ENCODE results near the gene HMMR.

Gene HMMR

GRCh38 chr5:163444526-163444925, 15.9 kb upstream of the HMMR start:
- peaks cover 23% of the 10 kb centered on the region for H3K79me2 ChIP-seq (ENCODE audit: low read length)
- no peaks in the 10 kb centered on the region for H3K27me3 ChIP-seq (ENCODE audit: low read depth, low read length)
- peaks cover 14% of the 10 kb centered on the region; the same call in 1 of the 2 replicates for H4K20me1 ChIP-seq (ENCODE audit: insufficient read depth, low read length)
- no peak for TF ChIP-seq EZH2phosphoT487 (IDR thresholded peaks at IDR 0.05; ENCODE audit: low read depth)
- TF ChIP-seq CTCF (IDR thresholded peaks at IDR 0.05; ENCODE audit: low read depth, low read length): no peak
- H3K4me2 ChIP-seq (ENCODE audit: low read length): no peak overlapping the region
- no peak overlapping the region for H2AFZ ChIP-seq (ENCODE audit: low read depth, low read length)
- H3K9me3 ChIP-seq (ENCODE audit: insufficient read depth, low read length): no peaks in the 10 kb centered on the region
- H3K9ac ChIP-seq (ENCODE audit: low read length): no peak overlapping the region
- no peak overlapping the region for H3K27ac ChIP-seq (ENCODE audit: low read length)
- H3K4me3 ChIP-seq (ENCODE audit: low read length): no peak overlapping the region
- H3K36me3 ChIP-seq (replicated peaks; ENCODE audit: low read depth, low read length): peaks cover 81% of the 10 kb centered on the region
- H3K4me1 ChIP-seq (ENCODE audit: low read length): peaks cover under 1% of the 10 kb centered on the region; the same call in 1 of the 2 replicates

GRCh38 chr5:163445345-163445744, 15.1 kb upstream of the HMMR start:
- TF ChIP-seq EZH2phosphoT487 (IDR thresholded peaks at IDR 0.05; ENCODE audit: low read depth): no peak
- no peak for TF ChIP-seq CTCF (IDR thresholded peaks at IDR 0.05; ENCODE audit: low read depth, low read length)
- no peaks in the 10 kb centered on the region for H3K4me1 ChIP-seq (ENCODE audit: low read length)
- H3K9ac ChIP-seq (ENCODE audit: low read length): no peak overlapping the region
- H3K79me2 ChIP-seq (ENCODE audit: low read length): peaks cover 15% of the 10 kb centered on the region
- peaks cover 81% of the 10 kb centered on the region for H3K36me3 ChIP-seq (replicated peaks; ENCODE audit: low read depth, low read length)
- H3K4me3 ChIP-seq (ENCODE audit: low read length): no peak overlapping the region
- no peak overlapping the region for H3K27ac ChIP-seq (ENCODE audit: low read length)
- peaks cover 7% of the 10 kb centered on the region; the same call in 1 of the 2 replicates for H4K20me1 ChIP-seq (ENCODE audit: insufficient read depth, low read length)
- H3K27me3 ChIP-seq (ENCODE audit: low read depth, low read length): no peaks in the 10 kb centered on the region
- H3K9me3 ChIP-seq (ENCODE audit: insufficient read depth, low read length): no peaks in the 10 kb centered on the region
- no peak overlapping the region for H2AFZ ChIP-seq (ENCODE audit: low read depth, low read length)
- no peak overlapping the region for H3K4me2 ChIP-seq (ENCODE audit: low read length)

GRCh38 chr5:163447191-163447590, 13.2 kb upstream of the HMMR start:
- Histone ChIP-seq H3K4me2 (ENCODE audit: low read length) (no peak overlapping the region), H3K4me3 (ENCODE audit: low read length) (no peak overlapping the region), H4K20me1 (ENCODE audit: insufficient read depth, low read length) (no peaks in the 10 kb centered on the region), H3K36me3 (replicated peaks; ENCODE audit: low read depth, low read length) (peaks cover 67% of the 10 kb centered on the region), H3K79me2 (ENCODE audit: low read length) (0 out of 2 replicates have a peak, but pooled peaks cover 4% of the 10 kb centered on the region), H3K27ac (ENCODE audit: low read length) (no peak overlapping the region), H3K9ac (ENCODE audit: low read length) (no peak overlapping the region), H3K27me3 (ENCODE audit: low read depth, low read length) (no peaks in the 10 kb centered on the region), H3K4me1 (ENCODE audit: low read length) (no peaks in the 10 kb centered on the region), H3K9me3 (ENCODE audit: insufficient read depth, low read length) (no peaks in the 10 kb centered on the region), H2AFZ (ENCODE audit: low read depth, low read length) (no peak overlapping the region)
- no peak for TF ChIP-seq CTCF (IDR thresholded peaks at IDR 0.05; ENCODE audit: low read depth, low read length)
- no peak for TF ChIP-seq EZH2phosphoT487 (IDR thresholded peaks at IDR 0.05; ENCODE audit: low read depth)

GRCh38 chr5:163447875-163448274, 12.6 kb upstream of the HMMR start:
- H4K20me1 ChIP-seq (ENCODE audit: insufficient read depth, low read length): no peaks in the 10 kb centered on the region
- no peak overlapping the region for H3K9ac ChIP-seq (ENCODE audit: low read length)
- no peaks in the 10 kb centered on the region for H3K4me1 ChIP-seq (ENCODE audit: low read length)
- no peaks in the 10 kb centered on the region for H3K9me3 ChIP-seq (ENCODE audit: insufficient read depth, low read length)
- no peak overlapping the region for H3K4me3 ChIP-seq (ENCODE audit: low read length)
- H3K27me3 ChIP-seq (ENCODE audit: low read depth, low read length): no peaks in the 10 kb centered on the region
- H3K36me3 ChIP-seq (replicated peaks; ENCODE audit: low read depth, low read length): peaks cover 67% of the 10 kb centered on the region
- H3K4me2 ChIP-seq (ENCODE audit: low read length): no peak overlapping the region
- H3K27ac ChIP-seq (ENCODE audit: low read length): no peak overlapping the region
- H2AFZ ChIP-seq (ENCODE audit: low read depth, low read length): no peak overlapping the region
- 0 out of 2 replicates have a peak, but pooled peaks cover 4% of the 10 kb centered on the region for H3K79me2 ChIP-seq (ENCODE audit: low read length)
- TF ChIP-seq EZH2phosphoT487 (IDR thresholded peaks at IDR 0.05; ENCODE audit: low read depth) (no peak), CTCF (IDR thresholded peaks at IDR 0.05; ENCODE audit: low read depth, low read length) (no peak)
